ENCODE data around the gene HBG2. TPM values are rescaled to one million over a fixed set of nuclear protein-coding genes. Genes with fewer than 3 reads are reported as not detected.

HBG2 gene
- total and polyA plus RNA-seq, 9 of the 15 experiments (the other 6 are each of a cell fraction or from before 2014, with no cell fraction given), result 1,626 to 58,619 (median 10,515) TPM

GRCh38 chr11:5297721-5298323, 43.2 kb upstream of the HBG2 start (continued):
- TF ChIP-seq ZBTB26 (CRISPR knock-in tag; IDR thresholded peaks at IDR 0.05), result no peak
- 0 out of 2 replicates have a peak, but pooled peaks have one; percentile 13 for TF ChIP-seq FOSL1 (tag; conservative IDR thresholded peaks at IDR 0.05)
- no peak for TF ChIP-seq POLR3G (IDR thresholded peaks at IDR 0.05; ENCODE audit: extremely low read depth, insufficient read length, insufficient replicate concordance)
- no peak for TF ChIP-seq RBM14 (IDR thresholded peaks at IDR 0.05; ENCODE audit: borderline replicate concordance, insufficient read depth, low read depth, low read length)
- no peak for TF ChIP-seq NFATC3 (IDR thresholded peaks at IDR 0.05)
- TF ChIP-seq TRIM24 (IDR thresholded peaks at IDR 0.05), result peak; percentile 21 to 53; a peak in 1 of 4 replicates
- TF ChIP-seq JUND (IDR thresholded peaks at IDR 0.05; ENCODE audit: borderline replicate concordance, low read depth, low read length), result no peak
- TF ChIP-seq JUND (tag; IDR thresholded peaks at IDR 0.05; ENCODE audit: borderline replicate concordance, low read depth, low read length), result no peak
- TF ChIP-seq RBM34 (IDR thresholded peaks at IDR 0.05; ENCODE audit: borderline replicate concordance, insufficient read depth, low read length), result no peak
- no peak for TF ChIP-seq ZKSCAN1 (IDR thresholded peaks at IDR 0.05; ENCODE audit: low read depth, low read length)
- no peak for TF ChIP-seq HMBOX1 (IDR thresholded peaks at IDR 0.05)
- peak; percentile 40 for TF ChIP-seq DACH1 (IDR thresholded peaks at IDR 0.05; ENCODE audit: partially characterized antibody)
- TF ChIP-seq STAT5B (CRISPR knock-in tag; IDR thresholded peaks at IDR 0.05), result no peak
- TF ChIP-seq KDM2B (CRISPR knock-in tag; IDR thresholded peaks at IDR 0.05), result no peak
- no peak for TF ChIP-seq ASH1L (IDR thresholded peaks at IDR 0.05; ENCODE audit: borderline replicate concordance, low read depth, partially characterized antibody)
- no peak for TF ChIP-seq ZZZ3 (IDR thresholded peaks at IDR 0.05)
- peak; percentile 84 for TF ChIP-seq CBFA2T3 (IDR thresholded peaks at IDR 0.05)
- TF ChIP-seq ARID2 (IDR thresholded peaks at IDR 0.05), result no peak
- no peak for TF ChIP-seq MTA1 (IDR thresholded peaks at IDR 0.05; ENCODE audit: borderline replicate concordance)
- no peak for TF ChIP-seq MTF1 (CRISPR knock-in tag; IDR thresholded peaks at IDR 0.05; ENCODE audit: borderline replicate concordance)
- no peak for TF ChIP-seq CBFB (CRISPR knock-in tag; IDR thresholded peaks at IDR 0.05)
- no peak for TF ChIP-seq HBP1 (CRISPR knock-in tag; IDR thresholded peaks at IDR 0.05)
- no peak for TF ChIP-seq RBM22 (IDR thresholded peaks at IDR 0.05; ENCODE audit: low read depth, low read length, poor library complexity, severe bottlenecking)
- TF ChIP-seq ARID3A (IDR thresholded peaks at IDR 0.05; ENCODE audit: borderline replicate concordance, low read depth, low read length), result peak; percentile 34; the same call in 1 of the 2 replicates
- TF ChIP-seq ZNF253 (CRISPR knock-in tag; conservative IDR thresholded peaks at IDR 0.05), result no peak
